Adrenal gland (tissue), 12 donors: ENCODE measurements around the gene CLIP4. TPM values are rescaled to one million over a fixed set of nuclear protein-coding genes. Genes with fewer than 3 reads are reported as not detected.

Experiments used
- DNase-seq, 7 donors: peaks; one replicate each; pipeline ENCODE4 v3.0.0-alpha.2; 2019 to 2020
- H3K27ac ChIP-seq, 5 donors: fragments of 200-600 bp; sonication (generic) in 4 of 5; 1 replicate in 3 of 5; 2 replicates in 2 of 5; pipeline versions ENCODE4 v1.5.1 to v1.8.0; 2016 to 2020; ENCODE audit warnings: mild to moderate bottlenecking in 1 of 5
- H3K27me3 ChIP-seq: fragments of 200-600 bp; 2 replicates; pipeline ENCODE4 v1.8.0; 2021
- H3K36me3 ChIP-seq, 2 donors: fragments of 200-600 bp; replicated peaks in 1 of 2; 1 replicate in 1 of 2; 2 replicates in 1 of 2; pipeline versions ENCODE4 v1.5.1 to v1.8.0; 2018 to 2022
- H3K4me1 ChIP-seq, 2 donors: fragments of 200-600 bp; replicated peaks in 1 of 2; 1 replicate in 1 of 2; 2 replicates in 1 of 2; pipeline versions ENCODE4 v1.5.1 to v1.8.0; 2018 to 2021
- H3K4me3 ChIP-seq, 4 donors: fragments of 200-600 bp; sonication (generic) in 3 of 4; one replicate each; pipeline ENCODE4 v1.5.1; 2016 to 2018
- H3K9me3 ChIP-seq, 3 donors: fragments of 200-600 bp; sonication (generic) in 1 of 3; replicated peaks in 1 of 3; 1 replicate in 2 of 3; 2 replicates in 1 of 3; pipeline versions ENCODE4 v1.5.1 to v1.8.0; 2016 to 2021
- POLR2A ChIP-seq, 2 donors: fragments of 450-650 bp; IDR thresholded peaks; one replicate each; pipeline ENCODE4 v1.6.1; 2017; ENCODE audit warnings: antibody characterized with exemption in 2 of 2, mild to moderate bottlenecking in 2 of 2, moderate library complexity in 1 of 2
- WGBS, 4 donors: extraction: QIAGEN DNeasy Blood & Tissue Kit in 2 of 4; methylation state at CpG; one replicate each; pipeline versions ENCODE4 v1.1.5 to v1.1.7; 2013 to 2017; 5-methylcytosine and 5-hydroxymethylcytosine counted together
- intact Hi-C, 2 donors: fragments of 100-400 bp; cut with DNase I; formaldehyde crosslinking; loops; one replicate each; pipeline versions ENCODE4 v1.14.1 to v1.15.0; 2022 to 2023
- polyA plus RNA-seq, 3 donors: library from polyadenylated mRNA; stranded (reverse); fragments of 200-250 nt in 2 of 3; fragments of 350-450 nt in 1 of 3; fragmentation: Illumina TruSeq in 1 of 3; extraction: RNeasy Lipid Tissue Mini Kit (QIAGEN cat#74804) in 1 of 3; gene quantifications; one replicate each; pipeline ENCODE4 v1.2.3, GENCODE V29; 2013 to 2014
- total RNA-seq, 9 donors: library from RNA; depleted of rRNA in 4 of 9; stranded (reverse); fragments of >200 nt in 4 of 9; fragments of 120-200 nt in 1 of 9; fragmentation: NEBNext Ultra II Directional in 1 of 9; extraction: Animal tissue kit (Norgen Biotek cat#: 25700) in 1 of 9; gene quantifications; one replicate each; pipeline versions ENCODE4 v1.1.0 to v1.2.4, GENCODE V29; 2013 to 2023
- TF ChIP-seq, protein P1 (sequence below), 6 experiments: fragments of 450-650 bp in 4 of 6; fragments of 200-600 bp in 2 of 6; sonication (generic) in 1 of 6; IDR thresholded peaks; 1 replicate in 5 of 6; 2 replicates in 1 of 6; pipeline versions ENCODE4 v1.5.1 to v1.8.0; 2016 to 2021; ENCODE audit warnings: antibody characterized with exemption in 6 of 6, mild to moderate bottlenecking in 2 of 6, moderate library complexity in 1 of 6
- donor health status: healthy with polysubstance abuse.
- donor health status: Bipolar disorder and iron deficiency.
- donor health status: DM: yes; HTN: yes; CAD: no.
- donor health status: DM: no; HTN: no; CAD: no.
- donor health status: DM: no; HTN: no; CAD: no.
- donor health status: DM: yes; HTN: yes; CAD: no.

CLIP4 gene
- total and polyA plus RNA-seq, 12 donors, result 6.1 to 30.5 (median 16.6) TPM

DNA sequence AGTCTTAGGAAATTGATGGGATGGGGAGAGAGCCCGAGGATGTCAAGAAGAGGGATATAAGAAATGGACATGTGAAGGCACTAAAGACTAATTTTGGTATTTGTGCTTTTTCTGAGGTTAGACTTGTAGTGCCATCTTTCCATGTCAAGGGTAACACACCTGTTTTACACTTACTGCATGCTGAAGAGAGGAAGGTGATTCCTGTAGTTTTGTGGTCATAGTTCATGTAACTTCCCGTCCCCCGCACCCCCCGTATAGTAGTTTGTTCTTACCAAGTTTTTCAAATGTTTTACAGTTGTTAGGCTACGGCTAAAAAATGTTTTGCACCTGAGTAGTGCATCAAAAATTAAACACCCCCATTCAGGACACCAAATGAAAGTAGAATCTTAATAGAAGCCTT lies 73.8 kb downstream of the CLIP4 start:
- no peak overlapping the region for H3K4me3 ChIP-seq
- no peak for TF ChIP-seq POLR2A (IDR thresholded peaks at IDR 0.05)
- TF ChIP-seq, protein P1, sequence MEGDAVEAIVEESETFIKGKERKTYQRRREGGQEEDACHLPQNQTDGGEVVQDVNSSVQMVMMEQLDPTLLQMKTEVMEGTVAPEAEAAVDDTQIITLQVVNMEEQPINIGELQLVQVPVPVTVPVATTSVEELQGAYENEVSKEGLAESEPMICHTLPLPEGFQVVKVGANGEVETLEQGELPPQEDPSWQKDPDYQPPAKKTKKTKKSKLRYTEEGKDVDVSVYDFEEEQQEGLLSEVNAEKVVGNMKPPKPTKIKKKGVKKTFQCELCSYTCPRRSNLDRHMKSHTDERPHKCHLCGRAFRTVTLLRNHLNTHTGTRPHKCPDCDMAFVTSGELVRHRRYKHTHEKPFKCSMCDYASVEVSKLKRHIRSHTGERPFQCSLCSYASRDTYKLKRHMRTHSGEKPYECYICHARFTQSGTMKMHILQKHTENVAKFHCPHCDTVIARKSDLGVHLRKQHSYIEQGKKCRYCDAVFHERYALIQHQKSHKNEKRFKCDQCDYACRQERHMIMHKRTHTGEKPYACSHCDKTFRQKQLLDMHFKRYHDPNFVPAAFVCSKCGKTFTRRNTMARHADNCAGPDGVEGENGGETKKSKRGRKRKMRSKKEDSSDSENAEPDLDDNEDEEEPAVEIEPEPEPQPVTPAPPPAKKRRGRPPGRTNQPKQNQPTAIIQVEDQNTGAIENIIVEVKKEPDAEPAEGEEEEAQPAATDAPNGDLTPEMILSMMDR (IDR thresholded peaks at IDR 0.05), result no peak

GRCh38 chr2:29191817-29192216 lies 76.6 kb downstream of the CLIP4 start:
- intact Hi-C loops, result no loop called here
- Histone ChIP-seq H3K4me1 (no peaks in the 10 kb centered on the region), H3K27me3 (no peaks in the 10 kb centered on the region), H3K4me3 (no peak overlapping the region), H3K36me3 (no peaks in the 10 kb centered on the region), H3K9me3 (no peaks in the 10 kb centered on the region), H3K27ac (no peak overlapping the region)
- TF ChIP-seq, protein P1 (IDR thresholded peaks at IDR 0.05), result no peak
- TF ChIP-seq POLR2A (IDR thresholded peaks at IDR 0.05), result no peak
- WGBS, 4 donors, result 93 to 95% (median 94%) methylated on average over 6 of the region's 6 CpGs
- DNase-seq, result no peak

More for the DNA sequence above, 73.8 kb downstream of the CLIP4 start:
- Histone ChIP-seq H3K27me3 (no peaks in the 10 kb centered on the region), H3K4me1 (no peaks in the 10 kb centered on the region), H3K36me3 (no peaks in the 10 kb centered on the region), H3K27ac (no peak overlapping the region), H3K9me3 (no peaks in the 10 kb centered on the region)
- DNase-seq, result no peak
- intact Hi-C loops, result no loop called here
- WGBS, 4 donors, result 90 to 97% (median 93%) methylated on average over 5 of the region's 5 CpGs

- no peak for TF ChIP-seq POLR2A (IDR thresholded peaks at IDR 0.05)
- TF ChIP-seq, protein P1 (IDR thresholded peaks at IDR 0.05), result no peak
- intact Hi-C loops, result no loop called here
- H3K27ac ChIP-seq, result no peak overlapping the region
- no peaks in the 10 kb centered on the region for H3K4me1 ChIP-seq
- H3K27me3 ChIP-seq, result no peaks in the 10 kb centered on the region
- no peak overlapping the region for H3K4me3 ChIP-seq
- no peaks in the 10 kb centered on the region for H3K36me3 ChIP-seq
- DNase-seq, result no peak
- WGBS, 4 donors, result 77 to 87% (median 79%) methylated on average over 3 of the region's 3 CpGs
- H3K9me3 ChIP-seq, result no peaks in the 10 kb centered on the region
These were observed 77.3 kb downstream of the CLIP4 start for GRCh38 chr2:29192526-29192925.

- H3K36me3 ChIP-seq, result no peaks in the 10 kb centered on the region
- no peaks in the 10 kb centered on the region for H3K9me3 ChIP-seq
- intact Hi-C loops, result no loop called here
- no peaks in the 10 kb centered on the region for H3K27me3 ChIP-seq
- no peak overlapping the region for H3K4me3 ChIP-seq
- no peak overlapping the region for H3K27ac ChIP-seq
- no peaks in the 10 kb centered on the region for H3K4me1 ChIP-seq
- no peak for DNase-seq
- WGBS, 4 donors, result 91 to 93% (median 92%) methylated on average over 9 to 12 of the region's 12 CpGs
- TF ChIP-seq POLR2A (IDR thresholded peaks at IDR 0.05), result no peak
- TF ChIP-seq, protein P1 (IDR thresholded peaks at IDR 0.05), result no peak
These were observed 77.9 kb downstream of the CLIP4 start for GRCh38 chr2:29193111-29193510.
